GM18519 (cell line): Measurements from ENCODE around the gene CENPS.
A peak's percentile ranks its signal among the peaks of the same experiment; 100 is the strongest.
"Not testable (repeated sequence)": the region's sequence is repeated elsewhere in the genome, so short reads cannot be mapped to it uniquely, and the experiment has no call there.

Source experiments
- ATAC-seq: cut with Tn5 transposase; IDR thresholded peaks from one replicate; pipeline ENCODE4 v1.9.1; 2021; ENCODE audit warnings: mild to moderate bottlenecking, moderate library complexity; ENCODE audit not compliant: unreplicated experiment, low FRiP score

CENPS gene

GRCh38 chr1:10450156-10450814 is 20.1 kb downstream of the CENPS start:
- ATAC-seq: no peak

GRCh38 chr1:10450836-10451235 is 20.6 kb downstream of the CENPS start:
- no peak for ATAC-seq

GRCh38 chr1:10451287-10451686 is 21.1 kb downstream of the CENPS start:
- ATAC-seq: no peak

GRCh38 chr1:10456048-10456447 is 25.8 kb downstream of the CENPS start:
- no peak for ATAC-seq

- ATAC-seq: no peak
These were observed 26.4 kb downstream of the CENPS start for GRCh38 chr1:10456661-10457060.

- ATAC-seq: not testable (repeated sequence)
These were observed 27.2 kb downstream of the CENPS start for GRCh38 chr1:10457462-10457861.

GRCh38 chr1:10457875-10458274 is 27.6 kb downstream of the CENPS start:
- ATAC-seq: no peak

- ATAC-seq: no peak
These were observed 29.0 kb downstream of the CENPS start for GRCh38 chr1:10459184-10459583.

- ATAC-seq: no peak
These were observed 36.8 kb downstream of the CENPS start for GRCh38 chr1:10467078-10467477.

GRCh38 chr1:10470043-10470442 is 39.8 kb downstream of the CENPS start:
- ATAC-seq: no peak

GRCh38 chr1:10471411-10472219 is 41.4 kb downstream of the CENPS start:
- ATAC-seq: no peak

GRCh38 chr1:10472220-10473144 is 42.2 kb downstream of the CENPS start, which contains the start of gene DFFA:
Gene DFFA (minus strand): TSS chr1:10472529. CDS start chr1:10472458, 71 bp downstream.
- peak; percentile 72 for ATAC-seq

GRCh38 chr1:10473145-10473765 is 43.0 kb downstream of the CENPS start:
- ATAC-seq: no peak

GRCh38 chr1:10474309-10474612 is 44.0 kb downstream of the CENPS start:
- ATAC-seq: not testable (repeated sequence)

GRCh38 chr1:10474613-10475507 is 44.6 kb downstream of the CENPS start, which contains the start of gene PEX14:
Gene PEX14 (plus strand): TSS chr1:10474950. CDS start chr1:10474967, 17 bp downstream.
- ATAC-seq: no peak

GRCh38 chr1:10475510-10475909 is 45.3 kb downstream of the CENPS start:
- no peak for ATAC-seq

- ATAC-seq: no peak
These were observed 49.1 kb downstream of the CENPS start for GRCh38 chr1:10479296-10479695.

- no peak for ATAC-seq
These were observed 50.4 kb downstream of the CENPS start for GRCh38 chr1:10480614-10481013.

GRCh38 chr1:10484521-10484920 is 54.3 kb downstream of the CENPS start:
- no peak for ATAC-seq
